SK-N-DZ (cell line): ENCODE data around the gene EFS.
A peak's percentile ranks its signal among the peaks of the same experiment; 100 is the strongest.

ENCODE experiments used
- DNase-seq: peaks from one replicate; pipeline ENCODE4 v3.0.0-alpha.2; 2015; ENCODE audit warnings: low spot score

The EFS gene

DNA sequence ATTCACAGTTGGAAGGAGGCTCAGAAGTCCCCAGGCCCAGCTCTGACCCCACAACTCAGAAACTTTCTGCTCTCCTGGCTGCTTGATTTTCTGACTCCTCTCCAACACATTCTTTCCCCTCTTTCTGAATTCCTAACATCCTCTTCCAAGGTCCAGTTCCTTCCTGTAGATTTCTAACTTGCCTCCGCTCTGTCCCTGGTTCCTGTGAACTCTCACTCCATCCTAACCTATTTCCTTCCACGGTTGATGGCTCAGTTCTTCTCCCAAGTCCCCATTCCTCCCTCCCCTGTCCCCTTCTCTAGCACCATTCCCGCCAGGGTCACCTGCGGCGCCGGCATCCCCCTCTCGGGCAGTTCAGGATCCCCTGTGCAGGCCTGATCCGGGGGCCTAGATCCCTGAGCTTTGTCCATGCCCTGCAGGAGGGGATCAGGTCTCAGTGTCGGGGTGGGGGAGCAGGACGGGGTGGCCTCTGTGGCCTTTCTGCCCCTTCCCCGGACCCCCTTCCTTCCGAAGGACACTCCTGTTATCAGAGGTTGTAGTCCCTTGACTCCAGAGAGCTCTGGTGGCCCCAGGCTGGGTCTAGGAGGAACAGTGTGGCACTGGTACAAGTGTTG is 6.3 kb downstream of the EFS start:
- no peak for DNase-seq

DNA sequence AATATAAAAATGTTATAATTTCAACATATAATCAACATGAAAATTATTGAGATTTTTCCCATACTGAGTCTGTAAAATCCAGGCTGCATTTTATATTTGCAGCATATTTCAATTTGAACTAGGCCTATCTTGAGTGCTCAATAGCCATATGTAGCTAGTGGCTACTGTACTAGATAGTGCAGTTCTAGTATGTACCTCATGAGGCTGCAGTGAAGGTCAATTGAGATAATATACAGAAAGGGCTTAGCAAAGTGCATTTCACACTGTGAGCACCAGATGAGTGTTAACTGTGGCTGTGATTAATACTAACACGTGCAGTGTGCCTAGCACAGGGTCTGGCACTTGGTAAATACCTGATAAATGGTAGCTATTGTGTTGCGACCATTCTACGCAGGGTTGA is 6.9 kb downstream of the EFS start:
- no peak for DNase-seq

DNA sequence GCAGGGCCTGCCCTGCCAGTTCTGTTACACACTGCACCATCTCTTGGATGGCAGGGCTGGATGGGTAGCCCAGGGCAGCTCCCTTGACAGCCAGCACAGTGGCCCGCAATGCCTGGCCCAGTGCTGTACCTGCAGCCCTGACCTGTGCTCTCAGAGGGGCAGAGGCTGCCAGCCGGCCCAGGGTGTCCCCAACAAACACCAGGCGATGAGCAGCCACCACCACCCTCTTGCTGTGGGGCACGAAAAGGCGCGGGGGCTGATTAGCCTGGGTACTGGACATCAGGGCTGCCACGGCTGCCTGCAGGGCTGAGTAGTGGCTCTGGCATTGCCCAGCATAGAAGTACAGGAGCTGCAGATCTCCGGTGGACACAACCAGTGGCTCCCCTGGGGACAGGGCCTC is 7.7 kb downstream of the EFS start:
- DNase-seq = no peak

DNA sequence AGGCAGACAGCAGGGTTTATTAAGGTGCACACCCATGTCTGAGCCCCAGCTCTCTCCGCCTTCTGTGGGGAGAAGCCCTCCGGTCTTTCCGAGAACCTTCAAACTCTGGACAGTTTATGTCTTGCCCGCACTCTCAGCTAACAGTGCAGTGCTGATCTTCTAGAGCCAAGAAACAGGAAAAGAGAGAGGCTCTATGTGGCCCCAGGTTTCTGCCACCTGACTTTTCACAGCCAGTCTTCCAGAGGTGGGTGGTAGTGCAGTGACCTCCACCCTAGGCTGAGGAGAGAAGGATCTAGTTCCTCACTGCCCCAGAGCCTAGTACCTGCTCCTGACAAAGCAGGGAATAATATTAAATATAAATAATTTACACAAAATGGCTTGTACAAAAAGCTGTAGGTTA is 8.3 kb downstream of the EFS start:
- DNase-seq = no peak

GRCh38 chr14:23355871-23356435 is 9.0 kb downstream of the EFS start:
- no peak for DNase-seq

DNA sequence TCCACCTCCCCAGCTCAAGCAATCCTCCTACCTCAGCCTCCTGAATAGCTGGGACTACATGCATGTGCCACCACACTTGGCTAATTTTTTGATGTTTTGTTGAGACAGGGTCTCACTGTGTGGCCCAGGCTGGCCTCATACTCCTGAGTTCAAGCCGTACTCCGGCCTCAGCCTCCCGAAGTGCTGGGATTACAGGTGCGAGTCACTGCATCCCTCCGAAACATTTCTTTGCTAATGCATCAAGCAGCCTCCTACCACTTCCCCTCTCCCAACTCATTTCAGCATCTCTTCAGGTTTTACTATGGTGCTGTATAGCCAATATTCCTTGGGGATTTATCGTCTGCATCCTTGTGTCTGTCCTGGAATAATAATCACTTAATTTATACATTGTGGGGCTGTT is 10.0 kb downstream of the EFS start:
- no peak for DNase-seq

- DNase-seq = no peak
These were observed 11.6 kb downstream of the EFS start for GRCh38 chr14:23353433-23353780.

- peak; percentile 90 for DNase-seq
These were observed 12.2 kb downstream of the EFS start, which contains the start of gene SLC22A17 for GRCh38 chr14:23352506-23353432. Gene SLC22A17 (minus strand): TSS chr14:23352887.

DNA sequence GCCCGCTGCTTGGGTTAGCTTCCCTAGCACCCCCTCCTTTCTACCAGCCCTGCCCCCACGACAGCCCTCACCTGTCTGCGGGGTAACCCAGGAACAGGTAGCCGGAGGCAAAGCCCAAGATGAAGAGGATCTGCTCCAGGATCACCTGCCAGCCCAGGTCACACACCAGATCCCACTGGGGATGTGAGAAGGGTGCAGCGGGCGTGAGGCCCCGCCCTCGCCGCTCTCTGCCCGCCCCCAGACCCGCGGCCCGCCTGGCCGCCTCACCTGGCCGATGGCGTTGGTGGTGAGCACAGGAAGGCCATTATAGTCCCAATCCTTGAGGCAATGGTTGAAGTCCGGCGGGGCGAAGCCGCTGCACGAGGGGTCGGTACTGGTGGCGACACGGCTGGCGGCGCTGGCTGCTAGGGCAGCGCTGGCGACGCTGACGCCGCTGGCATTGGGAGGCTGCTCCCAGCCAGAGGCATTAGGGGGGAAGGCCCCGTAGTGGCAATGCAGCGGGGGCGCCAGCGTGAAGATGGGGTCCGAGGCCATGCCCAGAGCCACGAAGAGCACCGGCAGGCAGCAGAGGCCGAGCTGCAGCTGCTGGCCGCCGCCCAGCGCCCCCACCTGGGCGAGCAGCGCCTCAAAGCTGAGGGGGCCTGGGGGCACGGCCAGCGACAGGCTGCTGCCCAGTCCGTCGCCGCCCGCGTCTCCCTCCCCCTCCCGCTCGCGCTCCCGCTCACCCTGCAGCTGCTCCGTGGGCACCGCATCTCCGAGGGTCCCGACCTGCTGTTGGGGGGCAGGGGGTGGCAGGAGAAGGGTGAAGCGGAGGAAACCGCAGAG is 13.1 kb downstream of the EFS start:
- peak; percentile 32 for DNase-seq

GRCh38 chr14:23349156-23349845 is 15.7 kb downstream of the EFS start:
- DNase-seq = no peak

- no peak for DNase-seq
These were observed 16.7 kb downstream of the EFS start for GRCh38 chr14:23348297-23348655.

GRCh38 chr14:23347406-23348296 is 17.3 kb downstream of the EFS start:
- DNase-seq = no peak

DNA sequence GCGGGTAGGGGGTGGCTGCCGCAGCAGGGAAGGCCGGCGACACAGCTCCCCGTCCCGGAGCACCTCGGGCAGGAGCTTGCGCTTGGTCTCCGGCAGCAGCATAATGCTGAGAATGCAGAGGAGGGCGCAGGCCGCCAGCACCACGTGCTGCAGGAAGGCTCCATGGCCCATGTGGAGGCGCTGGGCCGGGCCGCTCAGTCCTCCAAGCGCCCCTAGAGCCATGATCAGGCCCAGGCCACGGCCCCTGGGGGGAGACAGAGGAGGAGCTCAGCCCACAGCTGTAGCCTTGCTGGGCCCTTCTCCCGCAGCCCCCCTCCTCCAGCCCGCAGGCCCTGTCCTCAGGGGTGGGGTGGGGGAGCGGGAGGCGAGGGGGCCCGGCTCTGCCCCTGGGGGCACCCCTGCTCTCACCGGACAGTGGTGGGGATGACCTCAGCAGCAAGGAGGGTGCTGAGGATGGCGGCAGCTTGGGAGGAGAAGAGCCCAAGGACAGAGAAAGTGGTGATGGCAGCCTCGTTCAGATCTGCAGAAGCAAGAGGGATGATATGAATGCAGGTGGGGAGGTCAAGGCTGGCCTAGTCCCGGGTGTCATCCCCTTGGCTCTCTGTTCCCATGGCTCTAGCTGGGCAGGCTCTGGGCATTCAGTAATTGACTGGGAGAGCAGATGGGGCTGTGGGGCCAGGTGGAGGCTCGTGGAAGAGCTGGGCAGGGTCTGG is 18.1 kb downstream of the EFS start:
- DNase-seq = no peak

DNA sequence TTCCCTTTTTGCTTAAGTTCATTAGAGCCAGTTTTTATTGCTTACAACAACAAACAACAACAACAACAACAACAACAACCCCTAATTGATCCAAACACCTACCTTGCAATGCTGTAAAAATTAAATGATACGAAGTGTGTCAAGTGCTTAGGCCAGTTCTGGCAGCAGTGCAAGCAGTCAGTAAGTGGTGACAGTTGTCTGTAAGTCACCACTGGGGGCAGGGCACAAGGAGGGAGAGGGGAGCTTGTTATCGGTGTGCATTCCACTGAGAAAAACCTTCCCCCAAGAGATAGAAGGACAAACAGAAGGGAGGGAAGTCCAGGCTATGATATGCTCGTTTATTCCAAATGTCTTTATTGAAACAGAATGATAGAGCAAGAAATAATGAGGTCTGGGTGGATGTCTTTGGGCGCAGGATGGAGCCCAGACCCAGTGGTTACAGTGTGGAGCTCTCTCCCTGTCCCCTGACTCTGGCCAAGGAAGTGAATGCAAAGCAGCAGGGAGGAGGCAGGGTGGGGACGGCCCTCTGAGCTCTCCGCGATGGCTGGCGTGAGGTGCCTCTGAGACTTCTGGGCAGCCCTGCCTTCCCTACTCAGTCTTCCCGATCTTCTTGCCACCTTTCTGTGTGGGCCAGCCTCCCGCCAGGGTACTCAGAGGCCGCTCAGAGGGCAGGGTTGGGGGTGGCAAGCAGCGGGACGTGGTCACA is 18.8 kb downstream of the EFS start:
- DNase-seq = no peak

DNA sequence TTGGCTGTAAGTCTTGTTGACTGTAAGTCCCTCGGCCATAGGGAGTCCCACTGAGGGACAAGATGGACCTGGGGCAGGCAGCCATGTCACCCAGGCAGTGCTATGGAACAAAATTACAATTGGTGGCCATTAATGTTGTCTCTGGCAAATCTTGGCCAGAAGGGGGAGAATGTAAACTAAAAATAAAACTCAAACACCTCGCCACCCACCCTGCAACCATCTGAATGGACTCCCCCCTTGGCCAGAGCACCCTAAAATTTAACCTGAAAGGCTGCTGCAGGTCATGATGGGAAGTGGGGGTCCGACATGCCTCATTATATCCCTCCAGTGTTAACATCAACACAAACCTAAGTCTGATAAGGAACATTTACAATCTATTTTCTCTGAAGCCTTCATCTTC is 20.5 kb downstream of the EFS start:
- no peak for DNase-seq

GRCh38 chr14:23339506-23340268 is 25.3 kb downstream of the EFS start:
- DNase-seq = no peak

DNA sequence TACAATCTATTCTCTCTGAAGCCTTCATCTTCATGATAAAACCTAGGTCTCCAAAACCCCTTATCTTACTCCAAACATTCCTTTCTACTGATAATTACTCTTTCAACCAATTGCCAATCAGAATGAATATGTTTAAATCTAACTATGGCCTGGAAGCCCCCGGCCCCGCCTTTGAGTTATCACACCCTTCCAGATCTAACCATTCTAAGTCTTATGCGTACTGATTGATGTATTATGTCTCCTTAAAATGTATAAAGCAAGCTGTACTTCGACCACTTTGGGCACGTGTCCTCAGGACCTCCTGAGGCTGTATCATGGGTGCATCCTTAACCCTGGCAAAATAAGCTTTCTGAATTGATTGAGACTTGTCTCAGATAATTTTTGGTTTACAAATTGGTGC is 29.3 kb downstream of the EFS start:
- no peak for DNase-seq
